ENCODE data around the gene CCDC73.

DNA sequence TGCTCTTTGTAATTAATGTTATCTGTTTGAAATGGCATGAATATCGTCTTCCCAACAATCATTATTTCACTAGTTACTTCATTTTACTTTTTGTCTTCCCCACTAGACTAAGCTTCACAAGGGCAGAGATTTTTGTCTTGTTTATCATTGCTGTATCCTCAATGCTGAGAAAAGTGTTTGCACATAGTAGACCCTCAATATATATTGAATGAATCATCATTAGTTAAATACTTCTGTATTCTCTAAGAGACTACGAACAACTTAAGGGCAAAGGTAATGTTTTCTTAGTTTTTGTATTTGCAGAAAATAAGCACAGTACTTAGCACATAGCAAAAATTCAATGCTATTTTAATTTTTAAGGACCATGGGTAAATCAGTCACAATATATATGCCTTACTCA lies 95.9 kb downstream of the CCDC73 start:
- TF ChIP-seq, protein P1, sequence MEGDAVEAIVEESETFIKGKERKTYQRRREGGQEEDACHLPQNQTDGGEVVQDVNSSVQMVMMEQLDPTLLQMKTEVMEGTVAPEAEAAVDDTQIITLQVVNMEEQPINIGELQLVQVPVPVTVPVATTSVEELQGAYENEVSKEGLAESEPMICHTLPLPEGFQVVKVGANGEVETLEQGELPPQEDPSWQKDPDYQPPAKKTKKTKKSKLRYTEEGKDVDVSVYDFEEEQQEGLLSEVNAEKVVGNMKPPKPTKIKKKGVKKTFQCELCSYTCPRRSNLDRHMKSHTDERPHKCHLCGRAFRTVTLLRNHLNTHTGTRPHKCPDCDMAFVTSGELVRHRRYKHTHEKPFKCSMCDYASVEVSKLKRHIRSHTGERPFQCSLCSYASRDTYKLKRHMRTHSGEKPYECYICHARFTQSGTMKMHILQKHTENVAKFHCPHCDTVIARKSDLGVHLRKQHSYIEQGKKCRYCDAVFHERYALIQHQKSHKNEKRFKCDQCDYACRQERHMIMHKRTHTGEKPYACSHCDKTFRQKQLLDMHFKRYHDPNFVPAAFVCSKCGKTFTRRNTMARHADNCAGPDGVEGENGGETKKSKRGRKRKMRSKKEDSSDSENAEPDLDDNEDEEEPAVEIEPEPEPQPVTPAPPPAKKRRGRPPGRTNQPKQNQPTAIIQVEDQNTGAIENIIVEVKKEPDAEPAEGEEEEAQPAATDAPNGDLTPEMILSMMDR (IDR thresholded peaks at IDR 0.05): no peak
- no peak for TF ChIP-seq POLR2A (IDR thresholded peaks at IDR 0.05)

All from right lobe of liver (tissue), 4 donors.